Amygdala (tissue), 56 donors: Measurements from ENCODE around the gene RAB39A.
A peak's percentile ranks its signal among the peaks of the same experiment; 100 is the strongest.
"Not testable (repeated sequence)": the region's sequence is repeated elsewhere in the genome, so short reads cannot be mapped to it uniquely, and the experiment has no call there.

Source experiments
- DNase-seq, 56 donors: peaks; one replicate each; lab custom pipeline; 2025; lab: John Stamatoyannopoulos, UW

The RAB39A gene, protein sequence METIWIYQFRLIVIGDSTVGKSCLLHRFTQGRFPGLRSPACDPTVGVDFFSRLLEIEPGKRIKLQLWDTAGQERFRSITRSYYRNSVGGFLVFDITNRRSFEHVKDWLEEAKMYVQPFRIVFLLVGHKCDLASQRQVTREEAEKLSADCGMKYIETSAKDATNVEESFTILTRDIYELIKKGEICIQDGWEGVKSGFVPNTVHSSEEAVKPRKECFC

DNA sequence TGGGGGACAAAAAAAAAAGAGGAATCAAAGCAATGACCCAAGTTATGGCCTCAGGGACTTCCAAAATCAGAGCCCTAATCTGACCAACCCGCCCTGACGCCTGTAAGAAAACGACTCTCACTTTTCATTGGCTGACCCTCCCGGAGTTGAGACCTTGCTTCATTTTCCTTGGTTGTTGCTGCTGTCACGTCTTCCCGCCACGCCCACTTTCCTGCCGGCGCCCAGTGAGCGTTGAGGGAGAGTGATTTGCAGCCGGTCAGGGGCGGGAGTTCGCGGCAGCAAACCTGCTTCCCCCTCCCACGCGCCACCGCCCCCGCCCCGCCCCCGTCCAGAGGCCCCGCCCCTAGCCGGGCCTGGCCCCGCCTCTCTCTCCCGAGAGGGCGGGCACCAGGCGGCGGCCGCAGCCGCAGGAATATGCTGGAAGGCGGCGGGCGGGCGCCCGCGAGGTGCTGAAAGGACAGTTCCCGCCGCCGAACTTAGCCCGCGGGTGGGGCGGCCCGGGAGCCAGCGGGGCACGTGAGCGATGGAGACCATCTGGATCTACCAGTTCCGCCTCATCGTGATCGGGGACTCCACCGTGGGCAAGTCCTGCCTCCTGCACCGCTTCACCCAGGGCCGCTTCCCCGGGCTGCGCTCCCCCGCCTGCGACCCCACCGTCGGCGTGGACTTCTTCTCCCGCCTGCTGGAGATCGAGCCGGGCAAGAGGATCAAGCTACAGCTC lies at the start of gene RAB39A:
TSS of gene RAB39A (plus strand) at position 403 of the 721 bp plus-strand sequence. CDS start at position 524, 121 bp downstream.
- peak; percentile 15 to 93 (median 86) for DNase-seq

DNA sequence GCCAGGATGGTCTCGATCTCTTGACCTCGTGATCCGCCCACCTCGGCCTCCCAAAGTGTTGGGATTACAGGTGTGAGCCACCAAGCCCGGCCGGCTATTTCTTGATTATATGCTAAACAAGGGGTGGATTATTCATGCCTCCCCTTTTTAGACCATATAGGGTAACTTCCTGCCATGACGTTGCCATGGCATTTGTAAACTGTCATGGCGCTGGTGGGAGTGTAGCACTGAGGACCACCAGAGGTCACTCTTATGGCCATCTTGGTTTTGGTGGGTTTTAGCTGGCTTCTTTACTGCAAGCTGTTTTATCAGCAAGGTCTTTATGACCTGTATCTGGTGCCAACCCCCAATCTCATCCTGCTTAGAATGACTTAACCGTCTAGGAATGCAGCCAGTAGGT lies 46.8 kb upstream of the RAB39A start:
- not testable (repeated sequence) for DNase-seq

DNA sequence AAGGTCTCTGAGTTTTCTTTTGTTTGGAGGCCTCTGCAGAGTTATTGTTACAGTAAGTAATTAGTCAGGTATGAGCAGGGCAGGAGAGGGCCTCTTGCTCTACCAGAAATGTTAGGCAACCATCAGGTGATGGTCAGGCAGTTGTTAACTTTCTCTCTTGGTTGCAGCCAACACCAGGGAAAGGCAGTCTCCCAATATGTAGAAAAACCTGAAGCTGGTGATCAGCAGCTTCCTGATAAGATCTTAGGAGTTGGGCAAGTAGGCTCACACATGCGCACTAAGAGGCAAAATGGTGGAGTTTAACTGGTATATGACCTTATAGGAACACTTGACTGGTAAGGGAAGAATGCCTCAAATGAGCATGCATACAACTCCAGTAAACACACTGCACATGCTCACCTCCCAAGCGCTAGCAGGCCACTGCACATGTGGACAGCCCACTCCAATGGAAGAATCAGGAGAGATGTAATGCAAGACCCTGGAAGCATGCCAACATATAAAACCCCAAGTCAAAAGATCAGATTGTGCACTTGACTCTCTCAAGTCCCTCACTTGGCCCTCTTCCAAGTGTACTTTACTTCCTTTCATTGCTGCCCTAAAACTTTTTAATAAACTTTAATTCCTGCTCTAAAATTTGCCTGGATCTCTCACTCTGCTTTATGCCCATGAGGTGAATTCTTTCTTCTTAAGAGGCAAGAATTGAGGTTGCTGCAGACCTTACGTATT lies 46.0 kb upstream of the RAB39A start:
- DNase-seq: no peak

DNA sequence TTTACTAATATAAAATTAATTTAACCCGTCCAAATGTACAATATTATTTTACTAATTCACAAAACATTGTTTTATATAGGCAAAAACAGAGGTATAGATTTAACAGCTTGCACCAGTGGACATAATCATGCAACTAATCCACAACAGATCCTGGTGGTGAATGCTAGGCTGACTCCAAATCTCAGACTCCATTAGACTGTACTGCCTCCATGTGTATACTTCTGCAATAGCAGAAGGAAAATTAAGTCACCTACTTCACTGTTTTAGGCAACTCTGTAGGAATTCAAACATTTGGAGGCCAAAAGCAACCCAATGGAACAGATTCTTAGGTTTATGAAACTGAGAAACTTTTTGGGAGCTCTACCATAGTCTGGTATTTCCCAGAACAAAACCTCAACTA lies 30.0 kb upstream of the RAB39A start:
- peak in 1 of 56 donors; percentile 7 for DNase-seq

DNA sequence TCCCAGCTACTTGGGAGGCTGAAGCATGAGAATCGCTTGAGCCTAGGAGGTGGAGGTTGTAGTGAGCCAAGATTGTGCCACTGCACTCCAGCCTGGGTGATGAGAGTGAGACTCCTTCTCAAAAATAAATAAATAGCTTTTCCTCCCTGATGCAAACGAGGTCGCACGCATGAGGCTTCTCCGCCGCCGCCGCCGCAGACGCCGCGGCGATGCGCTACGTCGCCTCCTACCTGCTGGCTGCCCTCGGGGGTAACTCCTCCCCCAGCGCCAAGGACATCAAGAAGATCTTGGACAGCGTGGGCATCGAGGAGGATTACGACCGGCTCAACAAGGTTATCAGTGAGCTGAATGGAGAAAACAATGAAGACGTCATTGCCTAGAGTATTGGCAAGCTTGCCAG lies 20.0 kb upstream of the RAB39A start:
- no peak for DNase-seq

DNA sequence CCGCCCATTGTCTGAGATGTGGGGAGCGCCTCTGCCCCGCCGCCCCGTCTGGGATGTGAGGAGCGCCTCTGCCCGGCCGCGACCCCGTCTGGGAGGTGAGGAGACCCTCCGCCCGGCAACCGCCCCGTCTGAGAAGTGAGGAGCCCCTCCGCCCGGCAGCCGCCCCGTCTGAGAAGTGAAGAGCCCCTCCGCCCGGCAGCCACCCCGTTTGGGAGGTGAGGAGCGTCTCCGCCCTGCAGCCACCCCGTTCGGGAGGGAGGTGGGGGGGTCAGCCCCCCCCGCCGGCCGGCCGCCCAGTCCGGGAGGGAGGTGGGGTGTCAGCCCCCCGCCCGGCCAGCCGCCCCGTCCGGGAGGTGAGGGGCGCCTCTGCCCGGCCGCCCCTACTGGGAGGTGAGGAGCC lies 15.8 kb upstream of the RAB39A start:
- not testable (repeated sequence) for DNase-seq

DNA sequence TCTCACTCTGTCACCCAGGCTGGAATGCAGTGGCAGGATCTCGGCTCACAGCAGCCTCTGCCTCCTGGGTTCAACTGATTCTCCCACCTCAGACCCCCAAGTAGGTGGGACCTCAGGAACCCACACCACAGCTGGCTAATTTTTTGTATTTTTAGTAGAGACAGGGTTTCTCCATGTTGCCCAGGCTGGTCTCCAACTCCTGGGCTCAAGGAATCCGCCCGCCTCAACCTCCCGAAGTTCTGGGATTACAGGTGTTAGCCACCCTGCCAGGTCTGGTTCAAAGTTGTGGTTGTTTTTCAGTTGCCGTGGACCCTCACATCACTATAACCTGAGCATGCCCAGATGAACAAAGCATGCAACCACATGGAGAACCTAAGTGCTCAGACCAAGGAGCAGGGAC lies 13.0 kb upstream of the RAB39A start:
- DNase-seq: no peak

- DNase-seq: peak in 3 of 56 donors; percentile 0 to 27 (median 2)
These were observed 11.5 kb upstream of the RAB39A start for GRCh38 chr11:107916671-107917241.

DNA sequence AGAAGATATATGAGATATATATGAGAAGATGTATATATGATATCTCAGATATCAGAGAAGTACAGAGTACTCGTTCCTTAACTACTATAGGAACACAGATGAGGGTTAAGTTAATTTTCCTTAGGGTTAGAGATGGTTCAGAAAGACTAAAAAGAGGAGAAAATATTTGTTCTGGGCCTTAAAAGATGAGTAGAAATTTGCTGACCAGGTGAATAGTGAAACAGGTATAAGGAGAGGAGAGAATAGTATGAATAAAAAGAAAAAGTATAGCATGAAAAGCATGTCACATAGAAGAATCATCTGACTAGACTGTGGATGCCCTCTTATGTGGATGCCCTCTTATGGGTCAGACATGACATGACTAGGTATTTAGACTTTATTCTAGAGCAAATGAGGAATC lies 6.3 kb upstream of the RAB39A start:
- DNase-seq: no peak

DNA sequence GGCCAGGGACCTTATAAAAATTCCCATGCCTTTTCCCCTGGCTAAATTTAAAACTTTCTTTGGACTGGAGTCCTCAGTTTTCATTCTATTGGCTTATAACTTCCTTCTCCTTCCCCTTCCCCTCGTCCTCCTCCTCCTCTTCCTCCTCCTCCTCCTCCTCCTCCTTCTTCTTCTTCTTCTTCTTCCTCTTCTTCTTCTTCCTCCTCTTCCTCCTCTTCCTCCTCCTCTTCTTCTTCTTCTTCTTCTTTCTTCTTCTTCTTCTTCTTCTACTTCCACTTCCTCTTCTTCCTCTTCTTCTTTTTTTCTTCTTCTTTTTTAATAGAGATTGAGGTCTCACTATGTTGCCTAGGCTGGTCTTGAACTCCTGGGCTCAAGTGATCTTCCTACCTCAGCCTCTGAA lies 4.7 kb upstream of the RAB39A start:
- not testable (repeated sequence) for DNase-seq

GRCh38 chr11:107924306-107924705 lies 3.9 kb upstream of the RAB39A start:
- DNase-seq: no peak

- DNase-seq: no peak
These were observed 689 bp upstream of the RAB39A start for GRCh38 chr11:107927559-107927958.

DNA sequence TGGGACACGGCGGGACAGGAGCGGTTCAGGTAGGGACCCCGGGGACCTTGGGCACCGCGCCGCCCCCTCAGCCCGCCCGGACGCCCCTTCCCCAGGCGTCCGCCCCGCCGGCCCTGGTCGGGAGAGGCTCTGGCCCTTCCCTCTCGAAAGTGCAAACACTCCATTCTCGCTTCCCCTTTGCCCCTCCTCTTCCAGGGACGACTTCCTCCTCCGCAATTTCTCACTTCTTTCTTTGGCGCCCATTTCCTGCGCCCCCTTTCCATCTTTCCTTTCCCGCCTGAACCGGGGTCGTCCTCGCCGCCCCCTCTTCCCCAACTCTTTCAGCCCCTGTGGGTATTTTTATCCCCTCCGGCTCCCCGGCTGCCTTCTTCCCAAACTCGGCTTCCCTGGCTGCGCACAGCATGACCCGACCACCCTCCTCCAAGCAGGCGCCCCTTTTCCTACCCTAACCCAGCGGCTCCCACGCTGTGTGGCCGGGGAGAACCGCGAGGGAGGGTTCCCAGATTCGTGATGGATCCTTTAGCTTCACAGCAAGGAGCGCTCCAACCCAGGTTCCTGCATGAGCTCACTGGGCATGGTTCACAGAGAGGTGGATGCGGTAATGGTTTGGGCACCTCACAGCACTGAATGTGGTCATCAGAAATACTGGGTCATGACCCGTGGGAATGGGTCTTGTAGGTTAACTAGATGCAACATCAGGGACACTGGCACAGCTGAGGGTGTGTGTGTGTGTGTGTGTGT lies 689 bp downstream of the RAB39A start:
- DNase-seq: peak in 25 of 56 donors; percentile 2 to 56 (median 32)

DNA sequence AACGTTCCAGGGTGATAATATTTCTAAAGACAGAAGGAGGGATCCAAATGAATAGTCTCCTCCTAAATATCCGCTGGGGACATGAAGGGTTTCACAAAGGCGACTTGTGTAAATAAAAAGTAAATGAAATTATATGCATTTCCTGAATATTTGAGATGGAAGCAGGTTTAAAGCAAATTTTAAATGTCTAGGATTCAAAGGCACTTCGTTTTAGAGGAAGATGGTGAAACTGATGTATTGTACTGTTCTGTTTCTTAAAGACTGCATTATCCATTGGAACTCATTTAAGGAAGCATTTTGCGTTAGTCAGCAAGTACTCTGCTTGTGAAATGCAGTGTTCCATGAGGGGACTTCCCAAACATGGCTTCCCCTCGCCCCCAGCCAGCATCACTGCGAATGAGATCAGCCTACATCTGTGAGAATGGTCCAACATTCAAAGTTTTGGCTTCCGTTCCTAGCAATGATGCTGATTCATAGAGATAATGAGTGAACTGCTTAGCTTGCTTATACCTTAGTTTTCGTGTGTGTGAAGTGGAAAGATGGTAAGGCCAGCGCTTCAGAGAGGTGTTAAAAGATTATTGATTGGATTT lies 1.5 kb downstream of the RAB39A start:
- peak in 15 of 56 donors; percentile 0 to 26 (median 5) for DNase-seq

GRCh38 chr11:107931206-107931605 lies 3.0 kb downstream of the RAB39A start:
- no peak for DNase-seq

DNA sequence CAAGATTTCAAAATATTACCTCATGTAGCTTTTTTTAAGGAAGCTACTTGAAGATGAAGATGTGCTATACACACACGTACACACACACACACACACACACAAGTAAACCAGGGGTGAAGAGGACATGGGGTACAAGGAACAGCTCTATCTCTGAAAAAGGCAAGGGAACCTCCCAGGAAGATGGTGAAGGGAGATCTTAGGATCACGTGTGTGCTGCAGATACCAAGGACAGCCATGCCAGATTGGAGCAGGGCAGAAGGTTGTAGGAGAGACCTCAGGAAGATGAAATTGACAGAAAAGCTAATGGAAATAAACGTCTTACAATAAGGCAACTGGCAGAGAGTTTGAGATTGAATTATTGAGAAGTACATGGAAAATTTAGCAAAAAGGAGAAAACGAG lies 19.7 kb downstream of the RAB39A start:
- no peak for DNase-seq

- DNase-seq: not testable (repeated sequence)
These were observed 20.1 kb downstream of the RAB39A start for GRCh38 chr11:107948328-107948727.

DNA sequence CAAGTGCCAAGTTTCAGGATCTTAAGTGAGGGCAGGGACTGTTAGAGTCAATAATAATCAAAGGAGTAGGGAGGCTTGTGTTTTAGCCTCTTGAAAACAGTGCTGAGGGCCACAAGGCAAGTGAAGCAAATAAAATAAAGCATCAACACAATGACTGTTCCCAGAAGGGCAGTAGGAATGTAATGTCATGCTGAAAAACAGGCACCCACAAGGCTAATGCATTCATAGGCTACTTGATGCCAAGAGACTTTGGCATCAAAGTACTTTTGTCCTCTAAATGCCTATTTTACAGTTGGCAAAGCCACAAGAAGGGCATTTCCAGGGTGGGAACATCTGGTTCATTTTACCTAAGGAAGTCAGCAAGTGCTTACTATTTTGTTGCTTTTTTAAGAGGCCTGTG lies 22.9 kb downstream of the RAB39A start:
- no peak for DNase-seq

- DNase-seq: no peak
These were observed 25.2 kb downstream of the RAB39A start for GRCh38 chr11:107953446-107953845.

GRCh38 chr11:107956543-107956942 lies 28.3 kb downstream of the RAB39A start:
- DNase-seq: no peak
